ENCODE data around the gene FOXG1.

- TF ChIP-seq POLR2AphosphoS5 (IDR thresholded peaks at IDR 0.05; ENCODE audit: insufficient read depth, low read depth, low read length) (no peak), CTCF (IDR thresholded peaks at IDR 0.05; ENCODE audit: extremely low read depth in 1 of 2, insufficient read depth in 1 of 2, low read depth in 1 of 2, low read length in 2 of 2) (no peak), EZH2 (IDR thresholded peaks at IDR 0.05; ENCODE audit: borderline replicate concordance, low read depth, low read length, severe bottlenecking) (no peak), JUN (IDR thresholded peaks at IDR 0.05; ENCODE audit: borderline replicate concordance, insufficient read depth, insufficient read length, low read depth) (no peak), MAX (IDR thresholded peaks at IDR 0.05; ENCODE audit: insufficient read depth, insufficient read length) (no peak), POLR2A (IDR thresholded peaks at IDR 0.05; ENCODE audit: low read depth, low read length) (no peak), GATA2 (IDR thresholded peaks at IDR 0.05; ENCODE audit: insufficient read depth, insufficient read length, low read depth, low read length) (no peak), MYC (IDR thresholded peaks at IDR 0.05; ENCODE audit: low read depth, low read length) (no peak)
Measured at GRCh38 chr14:28782301-28782700, 15.7 kb downstream of the FOXG1 start.

Data from endothelial cell of umbilical vein (primary cell).